Measurements from ENCODE around the gene ANKRD1.

Gene ANKRD1

DNA sequence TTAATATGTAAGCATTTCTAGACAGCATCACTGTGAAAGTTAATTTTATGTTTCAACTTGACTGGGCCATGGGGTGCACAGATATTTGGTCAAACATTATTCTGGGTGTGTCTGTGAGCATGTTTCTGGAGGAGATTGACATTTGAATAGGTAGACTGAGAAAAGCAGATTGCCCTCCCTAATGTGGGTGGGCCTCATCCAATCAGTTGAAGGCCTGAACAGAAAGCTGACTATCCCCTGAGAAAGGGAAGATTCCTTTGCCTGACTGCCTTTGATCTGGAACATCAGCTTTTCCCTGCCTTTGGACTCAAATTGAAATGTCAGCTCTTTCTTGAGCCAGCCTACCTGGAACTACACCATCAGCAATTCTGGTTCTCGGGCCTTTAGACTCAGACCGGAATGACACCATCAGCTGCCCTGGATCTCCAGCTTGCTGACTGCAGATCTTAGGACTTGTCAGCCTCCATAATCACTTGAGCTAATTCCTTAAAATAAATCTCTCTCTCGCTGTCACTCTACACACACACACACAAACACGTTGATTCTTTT lies 54.8 kb downstream of the ANKRD1 start:
- no peak for TF ChIP-seq GATA2 (IDR thresholded peaks at IDR 0.05; ENCODE audit: low read depth, low read length)
- no peak for TF ChIP-seq GATA3 (IDR thresholded peaks at IDR 0.05; ENCODE audit: low read depth, low read length)

DNA sequence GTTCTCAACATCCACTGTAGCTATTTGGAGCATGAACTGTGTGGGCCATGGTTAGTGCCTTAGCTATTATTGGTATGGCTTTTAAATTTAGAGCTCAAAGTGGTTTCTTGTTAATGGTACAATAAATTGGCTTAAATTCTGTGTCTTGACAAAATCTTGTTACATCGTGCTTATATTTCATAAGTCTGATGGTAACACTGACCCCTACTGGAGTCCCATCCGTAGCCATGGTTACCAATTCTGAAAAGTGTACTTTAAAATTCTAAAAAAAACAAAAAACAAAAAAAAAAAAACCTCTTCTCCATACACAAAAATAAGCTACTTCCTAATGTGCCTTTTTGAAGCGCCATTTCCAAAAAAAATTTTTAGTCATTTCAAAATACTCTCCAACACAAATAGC lies 55.5 kb downstream of the ANKRD1 start:
- TF ChIP-seq GATA2 (IDR thresholded peaks at IDR 0.05; ENCODE audit: low read depth, low read length): no peak
- no peak for TF ChIP-seq GATA3 (IDR thresholded peaks at IDR 0.05; ENCODE audit: low read depth, low read length)

DNA sequence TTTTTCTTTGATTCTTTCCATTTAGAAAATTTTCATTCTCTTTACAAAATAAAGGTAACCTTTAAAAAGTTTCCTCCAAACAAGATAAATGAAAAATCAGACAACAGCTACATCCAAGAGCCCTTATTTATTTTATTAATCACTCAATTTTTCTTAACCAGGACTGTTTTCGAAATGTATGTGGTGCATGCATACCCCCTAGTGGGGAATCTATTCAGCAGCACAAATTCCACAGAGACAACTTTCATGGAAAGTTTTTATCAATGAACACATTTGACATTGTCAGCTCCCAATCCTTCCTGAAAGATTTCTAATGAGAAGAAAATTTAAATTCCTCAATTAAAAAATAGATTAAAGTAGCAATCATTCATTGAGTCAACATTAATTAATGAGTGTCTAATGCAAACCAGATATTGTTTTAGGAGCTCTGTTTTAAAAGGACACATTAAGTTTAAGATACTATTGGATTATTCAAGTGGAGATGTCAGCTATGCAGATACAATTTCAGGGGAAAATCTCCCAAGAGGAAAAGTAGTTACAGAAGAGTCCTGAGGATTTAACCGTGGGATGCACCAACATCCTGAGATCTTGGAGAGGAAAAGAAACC lies 57.9 kb downstream of the ANKRD1 start:
- no peak for TF ChIP-seq GATA3 (IDR thresholded peaks at IDR 0.05; ENCODE audit: low read depth, low read length)
- no peak for TF ChIP-seq GATA2 (IDR thresholded peaks at IDR 0.05; ENCODE audit: low read depth, low read length)
